GM21515 (cell line): ENCODE measurements around the gene MVB12B.

Experiments used
- ATAC-seq: cut with Tn5 transposase; IDR thresholded peaks from one replicate; pipeline ENCODE4 v1.9.1; 2021; ENCODE audit not compliant: unreplicated experiment

The MVB12B gene

GRCh38 chr9:126357074-126357473 lies 30.4 kb downstream of the MVB12B start:
- ATAC-seq, result no peak

- no peak for ATAC-seq
Measured at GRCh38 chr9:126360073-126360472, 33.4 kb downstream of the MVB12B start.

GRCh38 chr9:126361810-126362238 lies 35.2 kb downstream of the MVB12B start:
- ATAC-seq, result no peak

- no peak for ATAC-seq
Measured at GRCh38 chr9:126363250-126363649, 36.6 kb downstream of the MVB12B start.

GRCh38 chr9:126363847-126364671 lies 37.4 kb downstream of the MVB12B start:
- ATAC-seq, result no peak

- no peak for ATAC-seq
Measured at GRCh38 chr9:126365780-126366179, 39.2 kb downstream of the MVB12B start.

GRCh38 chr9:126366366-126367011 lies 39.9 kb downstream of the MVB12B start:
- ATAC-seq, result no peak

GRCh38 chr9:126367139-126367538 lies 40.5 kb downstream of the MVB12B start:
- ATAC-seq, result no peak

GRCh38 chr9:126367616-126368015 lies 41.0 kb downstream of the MVB12B start:
- ATAC-seq, result no peak

GRCh38 chr9:126368020-126368419 lies 41.4 kb downstream of the MVB12B start:
- no peak for ATAC-seq

GRCh38 chr9:126371007-126371870 lies 44.6 kb downstream of the MVB12B start:
- ATAC-seq, result no peak

- ATAC-seq, result no peak
Measured at GRCh38 chr9:126372716-126373115, 46.1 kb downstream of the MVB12B start.

GRCh38 chr9:126373241-126373640 lies 46.6 kb downstream of the MVB12B start:
- ATAC-seq, result no peak

- ATAC-seq, result no peak
Measured at GRCh38 chr9:126374366-126374781, 47.7 kb downstream of the MVB12B start.

GRCh38 chr9:126375386-126375785 lies 48.8 kb downstream of the MVB12B start:
- no peak for ATAC-seq

GRCh38 chr9:126376311-126377175 lies 49.9 kb downstream of the MVB12B start:
- no peak for ATAC-seq

- ATAC-seq, result no peak
Measured at GRCh38 chr9:126377176-126377509, 50.5 kb downstream of the MVB12B start.

GRCh38 chr9:126377536-126377935 lies 50.9 kb downstream of the MVB12B start:
- ATAC-seq, result no peak

GRCh38 chr9:126378761-126379160 lies 52.1 kb downstream of the MVB12B start:
- no peak for ATAC-seq

GRCh38 chr9:126379661-126380360 lies 53.2 kb downstream of the MVB12B start:
- no peak for ATAC-seq
